ENCODE measurements around the gene C17orf58. TPM values are rescaled to one million over a fixed set of nuclear protein-coding genes. Genes with fewer than 3 reads are reported as not detected.
A peak's percentile ranks its signal among the peaks of the same experiment; 100 is the strongest.

Gene C17orf58
- total RNA-seq, 1 experiment from 2014 or later: 15.6 TPM

GRCh38 chr17:68035523-68036303, 39.4 kb upstream of the C17orf58 start, which contains the start of gene KPNA2:
Gene KPNA2, plus strand, starts transcription at chr17:68035735. Its CDS starts 1,398 bp downstream, at chr17:68037133.
- ATAC-seq (peak; percentile 94), DNase-seq (ENCODE audit: low read depth, low spot score) (peak; percentile 86)
- POLR2A ChIA-PET: interaction anchor here (0.6 to 1.0 kb wide), 2 partner anchors 16 to 217 kb away, joined by 4 read pairs; no protein-coding TSS in a partner anchor
- BruUV-seq (replicated peaks): no TSS peak
- Histone ChIP-seq H3K4me1 (ENCODE audit: control insufficient read depth, insufficient read depth, low read length) (peaks cover 6% of the 10 kb centered on the region), H3K27me3 (ENCODE audit: control insufficient read depth, insufficient read depth, low read length) (no peaks in the 10 kb centered on the region), H3K27ac (ENCODE audit: low read length) (peak within 1 kb of the TSS; percentile 81), H3K36me3 (ENCODE audit: control insufficient read depth, insufficient read depth, low read length) (peaks cover 22% of the 10 kb centered on the region), H3K9me3 (ENCODE audit: control insufficient read depth, insufficient read depth, low read depth, low read length) (no peaks in the 10 kb centered on the region), H3K4me3 (ENCODE audit: low read depth in 2 of 2, low read length in 2 of 2) (peak within 1 kb of the TSS; percentile 67 to 90)
- intact Hi-C loops (cut with micrococcal nuclease; ENCODE audit: unreplicated experiment): no loop called here
- in situ Hi-C loops (cut with HindIII; ENCODE audit: low pct_unique_long_range_greater_than_20kb, low sequenced_read_pairs): no loop called here
- CTCF ChIA-PET: no interaction called here
- peak; percentile 67; the same call in 1 of the 2 replicates for TF ChIP-seq SIN3A (IDR thresholded peaks at IDR 0.05; ENCODE audit: borderline replicate concordance, insufficient read depth, low read depth, low read length)
- TF ChIP-seq REST (IDR thresholded peaks at IDR 0.05; ENCODE audit: insufficient read depth in 1 of 2, low read depth in 2 of 2, low read length in 1 of 2): no peak
- peak; percentile 95 for TF ChIP-seq POLR2AphosphoS5 (IDR thresholded peaks at IDR 0.05; ENCODE audit: low read depth, low read length)

- Histone ChIP-seq H3K4me1 (ENCODE audit: control insufficient read depth, insufficient read depth, low read length) (peaks cover 6% of the 10 kb centered on the region), H3K4me3 (ENCODE audit: low read depth in 2 of 2, low read length in 2 of 2) (peak overlapping the region; percentile 39 to 51), H3K9me3 (ENCODE audit: control insufficient read depth, insufficient read depth, low read depth, low read length) (no peaks in the 10 kb centered on the region), H3K27ac (ENCODE audit: low read length) (peak overlapping the region; percentile 74), H3K27me3 (ENCODE audit: control insufficient read depth, insufficient read depth, low read length) (no peaks in the 10 kb centered on the region), H3K36me3 (ENCODE audit: control insufficient read depth, insufficient read depth, low read length) (peaks cover 17% of the 10 kb centered on the region)
- in situ Hi-C loops (cut with HindIII; ENCODE audit: low pct_unique_long_range_greater_than_20kb, low sequenced_read_pairs): no loop called here
- DNase-seq (ENCODE audit: low read depth, low spot score) (no peak), ATAC-seq (peak; percentile 96)
- CTCF ChIA-PET: no interaction called here
- BruUV-seq (replicated peaks): no TSS peak
- intact Hi-C loops (cut with micrococcal nuclease; ENCODE audit: unreplicated experiment): no loop called here
- POLR2A ChIA-PET: interaction anchor here (1.0 kb wide), 1 partner anchor 16 kb away, joined by 4 read pairs; no protein-coding TSS in a partner anchor
- no peak for TF ChIP-seq SIN3A (IDR thresholded peaks at IDR 0.05; ENCODE audit: borderline replicate concordance, insufficient read depth, low read depth, low read length)
- TF ChIP-seq POLR2AphosphoS5 (IDR thresholded peaks at IDR 0.05; ENCODE audit: low read depth, low read length): 0 out of 2 replicates have a peak, but pooled peaks have one; percentile 15
Measured at GRCh38 chr17:68035131-68035522, 38.9 kb upstream of the C17orf58 start.

- no peak for DNase-seq (ENCODE audit: low read depth, low spot score)
- peaks cover 17% of the 10 kb centered on the region for H3K36me3 ChIP-seq (ENCODE audit: control insufficient read depth, insufficient read depth, low read length)
- no peaks in the 10 kb centered on the region for H3K27me3 ChIP-seq (ENCODE audit: control insufficient read depth, insufficient read depth, low read length)
- no peak for TF ChIP-seq REST (IDR thresholded peaks at IDR 0.05; ENCODE audit: insufficient read depth in 1 of 2, low read depth in 2 of 2, low read length in 1 of 2)
- TF ChIP-seq POLR2AphosphoS5 (IDR thresholded peaks at IDR 0.05; ENCODE audit: low read depth, low read length): no peak
- no peak for TF ChIP-seq CTCF (IDR thresholded peaks at IDR 0.05)
- TF ChIP-seq TCF7L2 (IDR thresholded peaks at IDR 0.05; ENCODE audit: low read depth, low read length): no peak
- TF ChIP-seq SIN3A (IDR thresholded peaks at IDR 0.05; ENCODE audit: borderline replicate concordance, insufficient read depth, low read depth, low read length): no peak
- ChIA-PET POLR2A (no interaction called here), CTCF (no interaction called here)
- H3K27ac ChIP-seq (ENCODE audit: low read length): peak overlapping the region; percentile 74
- in situ Hi-C loops (cut with HindIII; ENCODE audit: low pct_unique_long_range_greater_than_20kb, low sequenced_read_pairs): no loop called here
- no peak for ATAC-seq
- no TSS peak for BruUV-seq (replicated peaks)
- intact Hi-C loops (cut with micrococcal nuclease; ENCODE audit: unreplicated experiment): no loop called here
- H3K9me3 ChIP-seq (ENCODE audit: control insufficient read depth, insufficient read depth, low read depth, low read length): no peaks in the 10 kb centered on the region
- peaks cover 6% of the 10 kb centered on the region for H3K4me1 ChIP-seq (ENCODE audit: control insufficient read depth, insufficient read depth, low read length)
- peak overlapping the region in 1 of 2 experiments; percentile 51; a peak in 2 of 4 replicates for H3K4me3 ChIP-seq (ENCODE audit: low read depth in 2 of 2, low read length in 2 of 2)
Measured at GRCh38 chr17:68034452-68034776, 38.1 kb upstream of the C17orf58 start.

Measured in Panc1 (cell line).